Left forelimb (tissue), 1 donor: Measurements from ENCODE around the gene PITHD1.
A peak's percentile ranks its signal among the peaks of the same experiment; 100 is the strongest.
"Not testable (repeated sequence)": the region's sequence is repeated elsewhere in the genome, so short reads cannot be mapped to it uniquely, and the experiment has no call there.

Experiments used
- DNase-seq: peaks from one replicate; pipeline ENCODE4 v3.0.0-alpha.2; 2018; ENCODE audit warnings: low spot score

The PITHD1 gene, protein sequence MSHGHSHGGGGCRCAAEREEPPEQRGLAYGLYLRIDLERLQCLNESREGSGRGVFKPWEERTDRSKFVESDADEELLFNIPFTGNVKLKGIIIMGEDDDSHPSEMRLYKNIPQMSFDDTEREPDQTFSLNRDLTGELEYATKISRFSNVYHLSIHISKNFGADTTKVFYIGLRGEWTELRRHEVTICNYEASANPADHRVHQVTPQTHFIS

DNA sequence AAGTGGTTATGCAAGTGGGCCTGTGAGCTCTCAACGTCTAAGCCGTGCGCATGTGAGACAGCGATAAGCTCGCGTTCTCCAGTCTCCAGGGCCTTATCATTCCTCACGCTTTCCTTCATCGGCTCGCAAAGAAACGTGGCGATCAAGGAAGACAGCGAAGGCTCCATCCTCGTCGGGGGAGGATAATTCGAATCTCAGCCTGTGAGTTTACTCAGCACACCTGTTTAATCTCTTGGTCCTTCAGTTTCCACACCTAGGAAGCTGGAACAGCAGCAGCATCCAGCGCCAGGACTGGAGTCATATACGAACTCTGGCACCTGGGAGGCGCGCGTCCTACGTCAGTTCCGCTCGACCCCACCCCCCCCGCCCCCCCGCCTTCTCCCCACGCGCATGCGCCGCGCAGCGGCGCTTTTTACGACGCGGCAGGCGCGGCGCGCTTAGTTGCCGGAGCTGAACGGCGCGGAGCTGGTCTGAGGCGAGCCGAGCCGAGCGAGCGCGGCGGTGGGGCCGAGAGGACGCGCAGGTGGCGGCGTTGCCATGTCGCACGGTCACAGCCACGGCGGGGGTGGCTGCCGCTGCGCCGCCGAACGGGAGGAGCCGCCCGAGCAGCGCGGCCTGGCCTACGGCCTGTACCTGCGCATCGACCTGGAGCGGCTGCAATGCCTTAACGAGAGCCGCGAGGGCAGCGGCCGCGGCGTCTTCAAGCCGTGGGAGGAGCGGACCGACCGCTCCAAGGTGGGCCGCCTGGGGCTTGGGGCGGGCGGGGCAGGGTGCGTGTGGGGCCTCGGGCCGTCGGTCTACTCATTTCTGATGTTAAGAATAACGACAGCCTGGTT, at the start of gene PITHD1:
PITHD1 (plus strand) TSS at position 440 of the 836 bp plus-strand sequence; CDS start at position 538, 98 bp downstream.
- peak; percentile 92 for DNase-seq

DNA sequence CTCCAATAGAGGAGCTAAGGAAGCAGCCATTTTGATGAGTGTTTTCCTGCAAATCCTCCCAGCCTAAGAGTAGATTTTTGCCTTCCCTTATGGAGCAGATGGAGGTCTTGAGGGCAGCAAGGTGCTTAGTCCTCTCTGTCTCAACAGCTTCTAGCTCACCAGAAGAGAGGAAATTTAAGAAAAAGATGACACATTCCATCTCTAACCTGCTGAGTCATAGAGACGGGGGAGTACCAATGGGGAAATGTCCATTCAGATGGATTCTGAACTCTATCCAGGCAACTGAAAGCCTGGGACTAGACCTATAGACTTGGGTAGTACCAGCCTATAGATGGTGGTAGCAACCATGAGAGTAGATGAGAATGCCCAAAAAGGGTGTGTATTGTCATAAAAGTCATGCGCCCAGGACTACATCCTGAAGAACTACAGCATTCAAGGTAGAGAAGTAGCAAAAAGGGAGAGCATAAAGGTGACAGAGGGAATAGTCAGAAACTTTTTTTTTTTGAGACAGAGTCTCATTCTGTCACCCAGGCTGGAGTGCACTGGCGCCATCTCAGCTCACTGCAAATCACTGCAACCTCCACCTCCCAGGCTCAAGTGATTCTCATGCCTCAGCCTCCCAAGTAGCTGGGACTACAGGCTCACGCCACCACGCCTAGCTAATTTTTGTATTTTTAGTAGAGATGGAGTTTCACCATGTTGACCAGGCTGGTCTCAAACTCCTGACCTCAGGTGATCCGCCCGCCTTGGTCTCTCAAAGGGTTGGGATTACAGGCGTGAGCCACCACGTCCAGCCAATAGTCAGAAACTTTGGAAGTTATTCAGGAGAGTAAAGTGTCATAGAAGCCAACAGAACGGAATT, 45.6 kb upstream of the PITHD1 start:
- no peak for DNase-seq

GRCh38 chr1:23733281-23733680, 44.9 kb upstream of the PITHD1 start:
- not testable (repeated sequence) for DNase-seq

- no peak for DNase-seq
These were observed 41.6 kb upstream of the PITHD1 start for GRCh38 chr1:23736437-23737134.

DNA sequence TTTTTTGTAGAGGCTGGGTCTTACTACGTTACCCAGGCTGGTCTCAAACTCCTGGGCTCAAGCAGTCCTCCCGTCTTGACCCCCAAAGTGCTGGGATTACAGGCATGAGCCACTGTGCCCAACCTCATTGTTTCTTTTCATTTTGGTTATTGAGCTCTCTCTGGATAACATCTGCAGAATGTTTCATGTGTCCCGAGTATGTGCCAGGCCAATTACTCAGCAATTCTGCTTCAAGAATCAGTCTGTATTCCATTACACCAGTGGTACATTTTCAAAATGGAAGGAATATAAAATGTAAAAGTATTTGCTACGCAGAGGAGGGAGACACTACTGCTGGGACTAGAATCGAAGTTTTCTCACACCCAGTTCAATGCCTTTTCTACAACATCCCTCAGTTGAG, 36.6 kb upstream of the PITHD1 start:
- DNase-seq = no peak

- DNase-seq = no peak
These were observed 35.4 kb upstream of the PITHD1 start for GRCh38 chr1:23742670-23743286.

GRCh38 chr1:23743287-23744152, 34.7 kb upstream of the PITHD1 start, which contains the start of gene ELOA:
Gene ELOA, plus strand, starts transcription at chr1:23743471. Its CDS starts 33 bp downstream, at chr1:23743504.
- peak; percentile 87 for DNase-seq

DNA sequence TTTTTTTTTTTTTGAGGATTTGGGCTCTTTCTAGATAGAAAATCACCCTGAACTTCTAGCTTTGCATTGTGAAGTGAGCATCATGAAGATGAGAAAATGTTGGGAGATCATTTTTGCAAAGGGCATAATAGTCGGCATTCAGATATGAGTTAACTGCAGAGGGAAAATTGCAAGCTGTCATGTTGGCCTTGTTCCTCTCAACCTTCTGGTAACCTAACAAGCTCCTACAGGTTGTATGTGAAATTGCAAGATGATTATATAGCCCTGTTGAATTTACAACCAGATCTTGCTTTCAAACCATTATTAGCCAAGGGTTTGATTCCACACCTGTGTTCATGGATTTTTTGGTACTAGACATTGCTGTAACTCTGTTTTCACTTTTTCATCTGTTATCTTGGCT, 32.7 kb upstream of the PITHD1 start:
- DNase-seq = no peak

GRCh38 chr1:23748016-23748415, 30.2 kb upstream of the PITHD1 start:
- DNase-seq = no peak

GRCh38 chr1:23751050-23751814, 27.0 kb upstream of the PITHD1 start:
- no peak for DNase-seq

DNA sequence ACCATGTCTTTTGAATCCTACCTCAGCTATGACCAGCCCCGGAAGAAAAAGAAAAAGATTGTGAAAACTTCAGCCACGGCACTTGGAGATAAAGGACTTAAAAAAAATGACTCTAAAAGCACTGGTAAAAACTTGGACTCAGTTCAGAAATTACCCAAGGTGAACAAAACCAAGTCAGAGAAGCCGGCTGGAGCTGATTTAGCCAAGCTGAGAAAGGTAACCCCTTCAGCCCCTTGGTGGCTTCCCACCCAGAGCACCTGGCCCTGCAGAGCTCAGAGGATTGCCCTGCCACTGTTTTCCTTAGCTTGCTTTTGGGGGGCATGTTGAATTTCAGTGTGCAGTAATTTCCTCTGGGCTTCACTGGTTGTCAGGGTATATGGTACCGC, 26.4 kb upstream of the PITHD1 start:
- no peak for DNase-seq

GRCh38 chr1:23752909-23753308, 25.3 kb upstream of the PITHD1 start:
- no peak for DNase-seq

DNA sequence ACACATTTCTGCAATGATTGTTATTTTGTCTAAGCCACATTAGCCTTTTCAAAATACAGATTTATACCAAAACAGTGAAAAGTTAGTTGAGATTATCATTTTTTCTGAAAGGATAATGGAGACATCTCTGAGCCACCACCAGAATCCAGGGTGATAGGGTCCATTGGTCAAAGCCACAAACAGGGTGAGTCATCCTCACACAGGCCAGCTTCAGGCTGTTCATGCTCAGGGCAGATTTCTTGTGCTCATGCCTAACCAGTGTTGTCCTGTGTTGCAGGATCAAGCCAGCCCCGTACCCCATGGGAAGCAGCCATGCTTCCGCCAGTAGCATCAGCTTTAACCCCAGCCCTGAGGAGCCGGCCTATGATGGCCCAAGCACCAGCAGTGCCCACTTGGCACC, 21.5 kb upstream of the PITHD1 start:
- DNase-seq = no peak

DNA sequence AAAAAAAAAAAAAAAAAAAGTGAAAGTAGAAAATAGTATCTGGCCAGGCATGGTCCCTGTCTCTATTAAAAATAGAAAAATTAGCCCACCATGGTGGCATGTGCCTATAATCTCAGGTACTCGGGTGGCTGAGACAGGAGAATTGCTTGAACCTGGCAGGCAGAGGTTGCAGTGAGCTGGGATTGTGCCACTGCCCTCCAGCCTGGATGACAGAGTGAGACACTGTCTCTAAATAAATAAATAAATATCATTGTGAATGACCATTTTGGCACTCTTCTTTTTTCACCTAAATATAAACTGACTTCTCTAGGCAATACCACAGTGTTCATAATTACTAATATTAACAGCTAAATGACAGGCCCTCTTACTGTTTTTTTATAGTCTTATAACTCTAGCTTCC, 20.4 kb upstream of the PITHD1 start:
- DNase-seq = no peak

- no peak for DNase-seq
These were observed 18.9 kb upstream of the PITHD1 start for GRCh38 chr1:23759277-23759676.

DNA sequence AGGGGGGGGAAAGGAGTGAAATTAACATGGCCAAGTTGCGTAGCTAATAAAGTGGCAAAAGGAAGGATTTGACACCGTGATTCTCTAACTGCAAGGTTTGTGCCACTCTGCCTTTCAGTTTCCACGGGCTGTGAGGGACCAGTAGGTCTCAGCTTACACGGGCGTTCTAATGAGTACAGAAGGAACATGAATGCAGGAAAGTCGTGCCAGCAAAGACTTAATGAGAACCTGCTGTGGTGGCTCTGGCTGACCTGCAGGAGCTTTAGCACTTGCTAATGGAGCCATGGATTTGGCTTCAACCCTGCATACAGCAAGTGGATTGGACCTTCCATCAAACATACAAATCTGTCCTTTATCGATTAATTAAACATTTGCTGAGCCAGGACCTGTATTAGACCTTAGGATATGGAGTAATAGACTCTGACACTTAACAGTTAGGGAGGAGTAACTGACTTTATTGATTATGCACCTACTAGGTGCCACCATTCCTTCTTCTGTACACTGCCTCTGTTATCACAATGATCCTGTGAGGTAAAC, 15.1 kb upstream of the PITHD1 start:
- no peak for DNase-seq

- no peak for DNase-seq
These were observed 9.5 kb upstream of the PITHD1 start for GRCh38 chr1:23768733-23769132.

GRCh38 chr1:23772049-23772853, 6.0 kb upstream of the PITHD1 start:
- DNase-seq = peak; percentile 83

- DNase-seq = no peak
These were observed 5.4 kb upstream of the PITHD1 start for GRCh38 chr1:23772854-23773242.
